ENCODE results near the gene PEX14.

GRCh38 chr1:10613861-10614260 is 139.1 kb downstream of the PEX14 start:
- TF ChIP-seq YY1 (IDR thresholded peaks at IDR 0.05; ENCODE audit: insufficient read depth, insufficient read length) (no peak), ZNF274 (IDR thresholded peaks at IDR 0.05; ENCODE audit: low read depth, low read length) (no peak), SUZ12 (IDR thresholded peaks at IDR 0.05; ENCODE audit: extremely low read depth, insufficient read depth, insufficient read length) (no peak)

Measured in NT2/D1 (cell line).